Stimulated activated CD8-positive, alpha-beta memory T cell treated with anti-CD3 and anti-CD28 coated beads, Interleukin-15, amount 100 ng/mL, for 4 hours (primary cell): ENCODE data around the gene WNT7B.

Experiments
- DNase-seq, 2 donors: peaks; one replicate each; pipeline ENCODE4 v3.0.0-alpha.2; 2020; ENCODE audit warnings: low read depth in 2 of 2

The WNT7B gene

GRCh38 chr22:45871721-45872120 is 105.2 kb downstream of the WNT7B start:
- DNase-seq, result no peak
